ENCODE data around the gene XPO1.
"Not testable (repeated sequence)": the region's sequence is repeated elsewhere in the genome, so short reads cannot be mapped to it uniquely, and the experiment has no call there.

XPO1 gene, protein sequence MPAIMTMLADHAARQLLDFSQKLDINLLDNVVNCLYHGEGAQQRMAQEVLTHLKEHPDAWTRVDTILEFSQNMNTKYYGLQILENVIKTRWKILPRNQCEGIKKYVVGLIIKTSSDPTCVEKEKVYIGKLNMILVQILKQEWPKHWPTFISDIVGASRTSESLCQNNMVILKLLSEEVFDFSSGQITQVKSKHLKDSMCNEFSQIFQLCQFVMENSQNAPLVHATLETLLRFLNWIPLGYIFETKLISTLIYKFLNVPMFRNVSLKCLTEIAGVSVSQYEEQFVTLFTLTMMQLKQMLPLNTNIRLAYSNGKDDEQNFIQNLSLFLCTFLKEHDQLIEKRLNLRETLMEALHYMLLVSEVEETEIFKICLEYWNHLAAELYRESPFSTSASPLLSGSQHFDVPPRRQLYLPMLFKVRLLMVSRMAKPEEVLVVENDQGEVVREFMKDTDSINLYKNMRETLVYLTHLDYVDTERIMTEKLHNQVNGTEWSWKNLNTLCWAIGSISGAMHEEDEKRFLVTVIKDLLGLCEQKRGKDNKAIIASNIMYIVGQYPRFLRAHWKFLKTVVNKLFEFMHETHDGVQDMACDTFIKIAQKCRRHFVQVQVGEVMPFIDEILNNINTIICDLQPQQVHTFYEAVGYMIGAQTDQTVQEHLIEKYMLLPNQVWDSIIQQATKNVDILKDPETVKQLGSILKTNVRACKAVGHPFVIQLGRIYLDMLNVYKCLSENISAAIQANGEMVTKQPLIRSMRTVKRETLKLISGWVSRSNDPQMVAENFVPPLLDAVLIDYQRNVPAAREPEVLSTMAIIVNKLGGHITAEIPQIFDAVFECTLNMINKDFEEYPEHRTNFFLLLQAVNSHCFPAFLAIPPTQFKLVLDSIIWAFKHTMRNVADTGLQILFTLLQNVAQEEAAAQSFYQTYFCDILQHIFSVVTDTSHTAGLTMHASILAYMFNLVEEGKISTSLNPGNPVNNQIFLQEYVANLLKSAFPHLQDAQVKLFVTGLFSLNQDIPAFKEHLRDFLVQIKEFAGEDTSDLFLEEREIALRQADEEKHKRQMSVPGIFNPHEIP (N-terminal part only)

DNA sequence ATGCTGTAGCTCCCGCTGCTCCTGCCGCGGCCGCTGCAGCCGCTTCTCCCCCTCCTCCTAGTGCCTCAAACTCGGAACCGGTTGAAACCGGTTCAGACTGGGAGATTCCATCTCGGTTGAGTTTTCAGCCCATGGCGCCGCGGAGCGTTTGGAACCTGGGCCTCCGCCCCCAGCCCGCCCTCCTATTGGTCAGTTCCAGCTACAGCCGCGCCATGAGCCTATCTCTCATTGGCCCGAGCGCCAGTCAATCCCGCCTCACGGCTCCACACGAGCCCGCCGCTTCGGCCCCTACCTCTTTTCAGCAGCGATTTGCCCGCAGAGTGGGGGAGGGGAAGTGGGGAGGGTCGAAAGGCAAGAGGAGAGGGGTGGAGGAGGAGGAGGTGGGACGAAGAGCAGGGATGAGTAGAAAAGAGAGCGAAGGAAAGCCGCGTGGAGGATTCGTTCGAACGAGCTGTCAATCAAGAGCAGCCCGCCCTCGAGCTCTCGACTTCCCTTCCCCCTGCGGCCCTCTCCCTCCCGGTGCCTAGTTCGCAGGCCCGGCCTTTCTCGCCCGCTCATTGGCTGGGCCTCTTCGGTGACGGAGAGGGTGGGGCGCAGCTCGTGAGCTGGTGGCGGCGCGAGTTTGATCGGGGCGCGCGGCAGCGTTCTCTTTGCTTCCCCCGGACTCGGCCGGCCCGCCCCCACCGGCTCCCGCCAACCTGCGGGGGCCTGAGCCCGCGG, at the start of gene XPO1:
Gene XPO1, minus strand, starts transcription at position 157 of the 720 bp plus-strand sequence. CDS start 4,459 bp downstream, outside the sequence.
- DNase-seq (ENCODE audit: low read depth) = peak; percentile 99

- not testable (repeated sequence) for DNase-seq (ENCODE audit: low read depth)
Observed at GRCh38 chr2:61586928-61587327, 48.8 kb upstream of the XPO1 start.

DNA sequence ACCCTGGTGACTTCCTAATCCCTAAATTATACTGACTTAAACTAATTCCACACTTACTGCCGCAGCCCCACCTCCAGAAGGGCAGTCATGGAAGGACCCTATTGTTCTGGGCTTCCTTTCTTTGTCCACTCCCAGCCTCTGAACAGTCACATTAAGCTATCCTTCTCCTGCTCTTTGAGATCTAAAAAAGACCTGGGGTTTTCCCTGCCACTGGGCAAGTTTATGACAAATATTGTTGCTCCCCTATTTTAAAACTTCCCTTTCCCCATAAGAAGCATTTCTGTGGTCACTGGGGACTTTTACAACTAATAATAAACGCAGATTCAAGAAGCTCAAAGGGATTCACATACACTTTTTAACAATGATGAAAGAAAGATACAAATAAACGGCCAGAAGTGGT, 47.2 kb upstream of the XPO1 start:
- no peak for DNase-seq (ENCODE audit: low read depth)

DNA sequence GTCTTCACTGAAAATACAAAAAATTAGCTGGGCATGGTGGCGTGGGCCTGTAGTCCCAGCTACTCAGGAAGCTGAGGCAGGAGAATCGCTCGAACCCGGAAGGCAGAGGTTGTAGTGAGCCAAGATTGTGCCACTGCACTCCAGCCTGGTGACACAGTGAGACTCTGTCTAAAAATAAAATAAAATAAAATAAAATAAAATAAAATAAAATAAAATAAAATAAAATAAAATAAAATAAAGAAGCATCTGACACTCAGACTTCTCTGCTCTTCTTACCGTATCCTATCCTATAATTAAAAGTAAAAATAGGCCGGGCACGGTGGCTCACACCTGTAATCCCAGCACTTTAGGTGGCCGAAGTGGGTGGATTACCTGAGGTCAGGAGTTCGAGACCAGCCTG, 46.2 kb upstream of the XPO1 start:
- not testable (repeated sequence) for DNase-seq (ENCODE audit: low read depth)

DNA sequence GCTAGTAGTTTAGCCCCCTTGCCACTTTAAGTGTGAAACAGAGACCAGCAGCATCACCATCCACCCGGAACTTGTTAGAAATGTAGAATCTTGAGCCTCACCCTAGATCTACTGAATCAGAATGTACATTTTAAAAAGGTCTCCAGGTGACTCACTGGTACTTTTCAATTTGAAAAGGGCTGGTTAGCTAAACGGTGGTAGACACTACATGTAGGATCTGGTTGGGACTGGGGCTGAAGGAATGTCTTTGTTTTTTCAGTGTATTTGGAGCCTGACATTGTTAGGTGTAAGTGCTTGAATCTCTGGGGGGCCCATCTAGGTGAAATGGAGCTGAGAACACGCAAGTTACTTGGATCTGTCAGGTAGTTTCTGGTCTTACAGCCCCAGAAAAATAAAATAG, 44.0 kb upstream of the XPO1 start:
- DNase-seq (ENCODE audit: low read depth) = no peak

GRCh38 chr2:61581716-61582115, 43.6 kb upstream of the XPO1 start:
- no peak for DNase-seq (ENCODE audit: low read depth)

DNA sequence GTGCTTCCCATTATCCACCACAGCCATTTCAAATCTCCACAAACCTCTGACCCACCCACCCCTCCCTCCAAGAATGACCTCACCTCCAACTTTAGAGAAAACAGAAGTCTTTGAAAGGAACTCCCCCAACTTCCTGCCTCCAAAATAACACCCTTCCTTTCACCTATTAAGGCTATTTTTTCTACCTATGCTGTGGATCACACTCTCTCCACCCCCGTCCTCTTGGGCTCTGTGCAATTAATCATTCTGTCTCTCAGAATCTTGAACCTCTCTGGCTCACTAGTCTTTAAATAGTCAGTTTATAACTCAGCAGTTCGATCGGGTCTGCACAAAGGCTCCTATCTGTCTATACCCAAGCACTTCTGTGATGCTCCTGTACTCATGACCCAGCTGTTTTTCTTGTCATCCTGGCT, 37.3 kb upstream of the XPO1 start:
- DNase-seq (ENCODE audit: low read depth) = no peak

DNA sequence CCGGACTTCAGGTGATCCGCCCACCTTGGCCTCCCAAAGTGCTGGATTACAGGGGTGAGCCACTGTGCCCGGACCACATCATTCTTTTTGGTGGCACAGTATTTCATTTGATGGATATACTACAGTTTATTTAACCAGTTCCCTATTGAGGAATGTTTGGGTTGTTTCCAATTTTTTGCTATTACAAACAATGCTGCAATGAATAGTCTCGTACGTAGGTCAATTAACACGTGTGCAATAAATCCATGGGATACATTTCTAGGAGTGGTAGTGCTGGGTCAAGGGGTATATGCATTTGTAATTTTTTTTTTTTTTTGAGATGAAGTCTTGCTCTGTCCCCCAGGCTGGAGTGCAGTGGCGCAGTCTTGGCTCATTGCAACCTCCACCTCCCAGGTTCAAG, 28.4 kb upstream of the XPO1 start:
- no peak for DNase-seq (ENCODE audit: low read depth)

DNA sequence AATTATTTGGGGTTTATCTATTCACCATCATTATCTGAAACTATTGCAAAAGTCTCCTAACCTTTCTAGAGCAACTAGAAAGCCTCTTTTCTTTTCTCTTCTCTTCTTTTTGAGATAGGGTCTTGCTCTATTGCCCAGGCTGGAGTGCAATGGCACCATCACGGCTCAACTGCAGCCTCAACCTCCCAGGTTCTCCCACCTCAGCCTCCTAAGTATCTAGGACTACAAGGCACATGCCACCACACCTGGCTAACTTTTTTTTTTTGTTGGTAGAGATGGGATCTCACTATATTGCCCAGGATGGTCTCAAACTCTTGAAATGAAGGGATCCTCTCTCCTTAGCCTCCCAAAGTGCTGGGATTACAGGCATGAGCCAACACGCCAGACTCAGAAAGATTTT, 24.5 kb upstream of the XPO1 start:
- no peak for DNase-seq (ENCODE audit: low read depth)

DNA sequence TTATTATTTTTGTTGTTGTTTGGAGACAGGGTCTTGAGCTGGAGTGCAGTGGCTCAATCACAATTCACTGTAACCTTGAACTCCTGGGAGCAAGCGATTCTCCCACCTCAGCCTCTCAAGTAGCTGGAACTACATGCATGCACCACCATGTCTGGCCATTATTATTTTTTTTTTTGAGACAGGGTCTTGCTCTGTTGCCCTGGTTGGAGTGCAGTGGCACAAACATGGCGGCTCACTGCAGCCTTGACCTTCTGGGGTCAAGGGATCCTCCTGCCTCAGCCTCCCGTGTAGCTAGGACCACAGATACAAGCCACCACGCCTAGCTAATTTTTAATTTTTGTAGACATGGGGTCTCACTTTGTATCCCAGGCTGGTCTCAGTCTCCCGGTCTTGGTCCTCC, 20.0 kb upstream of the XPO1 start:
- no peak for DNase-seq (ENCODE audit: low read depth)

GRCh38 chr2:61557381-61557780, 19.2 kb upstream of the XPO1 start:
- no peak for DNase-seq (ENCODE audit: low read depth)

- no peak for DNase-seq (ENCODE audit: low read depth)
Observed at GRCh38 chr2:61554604-61555003, 16.4 kb upstream of the XPO1 start.

GRCh38 chr2:61550375-61551209, 12.4 kb upstream of the XPO1 start:
- DNase-seq (ENCODE audit: low read depth) = no peak

DNA sequence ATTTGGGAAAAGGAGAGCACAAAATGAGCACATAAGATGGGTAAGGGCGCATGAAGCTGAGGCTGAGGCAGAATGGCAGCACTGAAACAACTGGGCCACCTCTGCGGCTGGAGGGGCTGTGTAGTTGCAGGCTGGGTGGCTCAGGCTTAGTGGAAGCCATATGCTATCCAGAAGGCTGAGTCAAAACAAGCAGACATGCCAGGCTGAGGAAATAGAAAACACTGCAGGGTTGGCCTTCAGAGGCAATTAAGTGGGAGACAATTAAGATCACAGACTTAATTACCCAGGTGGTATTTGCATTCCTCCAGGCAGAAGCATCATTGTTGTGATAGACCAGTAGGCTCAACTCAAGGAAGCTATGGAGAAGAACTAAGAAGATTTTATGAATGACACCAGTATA, 11.4 kb upstream of the XPO1 start:
- DNase-seq (ENCODE audit: low read depth) = no peak

GRCh38 chr2:61543062-61543461, 4.9 kb upstream of the XPO1 start:
- no peak for DNase-seq (ENCODE audit: low read depth)

- not testable (repeated sequence) for DNase-seq (ENCODE audit: low read depth)
Observed at GRCh38 chr2:61540167-61540566, 2.0 kb upstream of the XPO1 start.

GRCh38 chr2:61538920-61539520, 864 bp upstream of the XPO1 start:
- no peak for DNase-seq (ENCODE audit: low read depth)

- DNase-seq (ENCODE audit: low read depth) = no peak
Observed at GRCh38 chr2:61537950-61538199, 281 bp downstream of the XPO1 start.

DNA sequence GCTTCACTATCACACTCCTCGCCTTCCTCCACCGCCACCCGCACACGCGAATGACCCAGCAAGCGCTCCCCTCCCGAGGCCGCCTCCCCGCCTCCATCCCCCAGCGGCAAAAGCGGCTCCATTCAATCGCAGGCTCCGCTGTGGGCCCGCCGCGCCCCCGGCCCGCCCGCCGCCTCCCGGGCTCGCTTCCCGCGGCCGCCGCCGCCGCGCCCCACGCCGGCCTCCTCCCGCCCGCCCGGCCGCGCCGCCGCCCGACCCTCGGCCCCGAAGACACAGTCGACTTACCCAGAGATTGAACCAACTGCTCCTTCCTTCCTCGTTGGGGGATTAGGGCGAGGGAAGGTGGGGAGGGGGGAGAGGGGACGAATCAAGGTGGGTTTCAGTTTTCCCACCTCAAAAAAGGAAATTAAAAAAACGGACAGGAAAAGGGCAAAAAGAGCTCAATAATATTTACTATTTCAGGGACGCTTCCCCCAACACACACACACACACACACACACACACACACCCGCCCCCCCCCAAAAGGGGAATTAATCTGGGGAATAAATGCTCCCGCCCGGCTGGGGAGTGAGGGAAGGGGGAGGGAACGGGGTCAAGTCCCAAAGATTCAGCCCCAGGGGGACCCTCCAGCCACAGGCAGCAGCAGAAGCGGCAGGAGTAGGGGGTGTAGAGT, 743 bp downstream of the XPO1 start:
- no peak for DNase-seq (ENCODE audit: low read depth)

DNA sequence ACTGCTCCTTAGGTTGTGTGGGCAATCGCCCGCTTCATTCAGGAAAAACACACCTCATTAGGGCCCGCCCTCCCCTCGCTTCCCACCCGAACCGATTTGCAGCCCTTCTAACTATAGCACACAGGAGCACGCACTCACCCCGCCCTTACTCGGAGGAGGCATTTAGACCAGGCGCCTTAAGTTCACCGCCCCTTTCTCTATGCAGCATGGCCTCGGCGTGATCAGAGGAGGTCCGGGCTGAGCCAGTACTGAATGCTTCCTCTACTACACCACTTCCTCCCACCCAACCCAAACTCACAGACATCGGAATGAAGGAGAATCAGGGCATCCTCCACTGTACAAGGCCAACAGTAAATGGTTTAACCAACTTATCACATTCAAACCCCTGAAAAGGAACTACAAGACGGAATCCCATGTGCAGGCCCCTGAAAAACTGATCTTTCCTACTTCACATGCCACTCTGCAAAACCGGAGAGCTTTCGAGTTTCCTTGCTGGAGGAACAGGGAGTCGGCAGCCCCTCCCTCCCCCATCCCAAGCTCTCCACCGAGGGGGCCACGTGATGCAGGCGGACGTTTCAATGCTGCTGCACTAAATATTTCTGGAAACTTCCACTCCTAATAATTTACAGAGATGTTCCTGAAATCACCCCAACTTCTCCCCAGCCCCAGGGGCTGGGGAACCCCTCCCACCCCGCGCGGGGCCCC, 1.4 kb downstream of the XPO1 start:
- DNase-seq (ENCODE audit: low read depth) = peak; percentile 86

All from CMK (cell line).